Heart left ventricle (tissue), 16 donors: ENCODE measurements around the gene REV3L. TPM values are rescaled to one million over a fixed set of nuclear protein-coding genes. Genes with fewer than 3 reads are reported as not detected.

Source experiments
- ATAC-seq, 4 donors: fragments of 200-7000 bp; cut with Tn5 transposase; one replicate each; pipeline ENCODE4 v1.9.1; 2020 to 2022; ENCODE audit warnings: moderate library complexity in 4 of 4, mild to moderate bottlenecking in 3 of 4, moderate number of reproducible peaks in 1 of 4
- DNase-seq, 5 donors: peaks; one replicate each; pipeline ENCODE4 v3.0.0-alpha.2; 2020
- H3K27ac ChIP-seq, 12 donors: fragments of 200-600 bp; sonication (generic) in 4 of 12; one replicate each; pipeline versions ENCODE4 v1.5.0 to v1.8.0; 2016 to 2022; ENCODE audit warnings: mild to moderate bottlenecking in 2 of 12
- H3K27me3 ChIP-seq, 9 donors: fragments of 200-600 bp; sonication (generic) in 2 of 9; one replicate each; pipeline versions ENCODE4 v1.5.1 to v1.8.0; 2016 to 2022; ENCODE audit warnings: mild to moderate bottlenecking in 3 of 9
- H3K36me3 ChIP-seq, 9 donors: fragments of 200-600 bp; sonication (generic) in 2 of 9; one replicate each; pipeline versions ENCODE4 v1.5.0 to v1.8.0; 2018 to 2022; ENCODE audit warnings: mild to moderate bottlenecking in 2 of 9
- H3K4me1 ChIP-seq, 12 donors: fragments of 200-600 bp; sonication (generic) in 4 of 12; one replicate each; pipeline versions ENCODE4 v1.5.0 to v1.8.0; 2016 to 2022; ENCODE audit warnings: mild to moderate bottlenecking in 3 of 12
- H3K4me3 ChIP-seq, 12 donors: fragments of 200-600 bp; sonication (generic) in 4 of 12; one replicate each; pipeline versions ENCODE4 v1.5.0 to v1.8.0; 2017 to 2022; ENCODE audit warnings: mild to moderate bottlenecking in 9 of 12, moderate library complexity in 4 of 12
- H3K9me3 ChIP-seq, 12 donors: fragments of 200-600 bp; sonication (generic) in 4 of 12; one replicate each; pipeline versions ENCODE4 v1.5.0 to v1.8.0; 2016 to 2022; ENCODE audit warnings: mild to moderate bottlenecking in 1 of 12
- CTCF ChIP-seq, 12 donors: fragments of 200-600 bp; sonication (generic) in 4 of 12; IDR thresholded peaks; one replicate each; pipeline versions ENCODE4 v1.5.0 to v1.8.0; 2018 to 2022; ENCODE audit warnings: antibody characterized with exemption in 12 of 12, mild to moderate bottlenecking in 5 of 12
- POLR2A ChIP-seq, 2 donors: fragments of 450-650 bp; IDR thresholded peaks; one replicate each; pipeline ENCODE4 v1.6.1; 2017; ENCODE audit warnings: antibody characterized with exemption in 2 of 2, mild to moderate bottlenecking in 2 of 2, moderate library complexity in 2 of 2
- WGBS, 4 donors: extraction: QIAGEN DNeasy Blood & Tissue Kit in 2 of 4; methylation state at CpG; one replicate each; pipeline versions ENCODE4 v1.1.5 to v1.1.7; 2013 to 2018; 5-methylcytosine and 5-hydroxymethylcytosine counted together
- intact Hi-C, 10 donors: fragments of 100-400 bp; cut with DNase I; formaldehyde crosslinking; loops; one replicate each; pipeline versions ENCODE4 v1.11.1 to v1.14.2; 2022
- polyA plus RNA-seq, 2 donors: library from polyadenylated mRNA; stranded (reverse); fragments of 200-250 nt; gene quantifications; one replicate each; pipeline ENCODE4 v1.2.3, GENCODE V29; 2013
- total RNA-seq, 9 donors: library from RNA; depleted of rRNA in 2 of 9; stranded (reverse); fragments of >200 nt in 2 of 9; fragmentation: NEBNext Ultra II Directional in 3 of 9; extraction: Animal tissue kit (Norgen Biotek cat#: 25700) in 3 of 9; gene quantifications; one replicate each; pipeline versions ENCODE4 v1.1.0 to v1.2.4, GENCODE V29; 2016 to 2023
- donor health status: ischemic (EF 13 %, LVEDD 7.1; RV severe dilation, severe dysfunction).
- donor health status: healthy with polysubstance abuse.
- donor health status: DM: no; HTN: yes; CAD: no.
- donor health status: DM: no; HTN: no; CAD: no.
- donor health status: ischemic (EF 25% LVEDD 6.9; RV normal size, moderate dysfunction).
- donor health status: ischemic (EF 25% LVEDD 5.7; RV mildly dilated, moderate dysfunction).
- donor health status: healthy.
- donor health status: DM: yes; HTN: yes; CAD: no.
- donor health status: ischemic (EF 35%, LVEDD 5.7; RV mildly dilated, moderate dysfunction).
- donor health status: nonischemic (EF 11% LVEDD 7.7; RV severe dilation, severe dysfunction).
- donor health status: DM: yes; HTN: yes; CAD: no.
- donor health status: PGD.
- donor health status: ischemic (EF 29% LVEDD 5.4; RV normal size, mild dysfunction).
- donor health status: nonischemic (EF 23%, LVEDD 6.1; RV moderate dilation, normal function).

REV3L gene
- total and polyA plus RNA-seq, 11 donors = 6.1 to 20.0 (median 13.0) TPM

DNA sequence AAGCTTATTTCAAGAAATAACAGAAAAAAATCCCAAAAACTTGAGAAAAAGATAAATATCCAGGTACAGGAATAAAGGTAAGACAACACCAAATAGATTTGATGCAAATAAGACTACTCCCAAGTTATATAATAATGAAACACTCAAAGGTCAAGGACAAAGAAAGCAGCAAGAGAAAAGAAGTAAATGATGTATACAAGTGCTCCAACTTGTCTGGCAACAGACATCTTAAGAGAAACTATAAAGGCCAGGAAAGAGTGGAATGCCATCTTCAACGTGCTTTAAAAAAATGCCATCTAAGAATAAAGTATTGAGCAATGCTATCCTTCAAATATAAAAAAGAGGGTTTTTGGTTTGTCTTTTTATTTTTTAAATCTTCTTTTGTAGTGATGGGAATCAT, 54.2 kb downstream of the REV3L start:
- peaks cover 0 to 24% (median 10%) of the 10 kb centered on the region in 12 donors for H3K9me3 ChIP-seq
- 77 to 83% (median 80%) methylated on average over 1 of the region's 1 CpG for WGBS, 4 donors
- TF ChIP-seq CTCF (IDR thresholded peaks at IDR 0.05) = no peak
- no peak for TF ChIP-seq POLR2A (IDR thresholded peaks at IDR 0.05)
- intact Hi-C loops = loop anchor here in 1 of 10 donors (10.0 kb wide), 1 partner anchor 46 kb away; no protein-coding TSS in a partner anchor
- H3K36me3 ChIP-seq = peaks cover 0 to 8% (median 0%) of the 10 kb centered on the region in 9 donors
- H3K27ac ChIP-seq = peak overlapping the region in 1 of 12 donors; percentile 61
- no peak overlapping the region for H3K4me3 ChIP-seq
- no peak for ATAC-seq
- no peaks in the 10 kb centered on the region for H3K27me3 ChIP-seq
- DNase-seq = no peak
- peaks cover 0 to 48% (median 18%) of the 10 kb centered on the region in 12 donors for H3K4me1 ChIP-seq

DNA sequence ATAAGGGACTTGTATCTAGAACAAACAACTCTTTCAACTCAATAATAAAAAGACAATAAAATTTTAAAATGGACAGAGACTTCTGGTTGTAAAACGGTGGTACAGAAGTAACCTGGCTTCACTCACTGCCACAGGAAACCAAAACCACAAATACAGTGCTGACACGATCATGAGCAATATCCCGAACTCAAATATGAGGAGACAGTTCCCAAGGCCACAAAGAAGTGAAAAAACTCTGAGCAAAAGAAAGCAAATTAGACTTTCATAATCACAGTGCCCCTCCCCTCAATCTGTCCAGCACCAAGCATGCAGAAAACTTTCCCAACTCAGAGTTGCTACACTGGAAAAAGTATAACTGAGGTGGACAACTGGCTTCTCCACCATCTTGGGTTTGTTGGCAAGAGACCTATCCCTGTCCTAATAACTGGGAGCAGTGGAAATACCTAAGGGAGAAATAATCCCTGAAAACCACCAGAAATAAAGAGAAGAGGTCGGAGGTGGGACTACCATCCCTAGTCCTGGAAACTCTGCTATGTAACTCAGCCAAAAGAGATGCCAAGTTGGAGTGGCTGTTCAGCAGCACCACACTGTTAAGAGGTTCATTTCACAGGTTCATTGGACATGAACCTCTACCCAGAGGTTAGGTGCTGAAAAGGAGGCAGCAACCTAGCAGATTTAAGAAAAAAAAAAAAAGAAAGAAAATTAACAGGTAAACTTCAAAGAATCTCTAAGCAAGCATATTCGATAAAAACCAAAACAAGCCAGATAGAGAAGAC, 55.5 kb downstream of the REV3L start:
- 69 to 80% (median 75%) methylated on average over 5 of the region's 5 CpGs for WGBS, 4 donors
- Histone ChIP-seq H3K4me1 (peaks cover 0 to 53% (median 24%) of the 10 kb centered on the region in 12 donors), H3K27me3 (no peaks in the 10 kb centered on the region)

GRCh38 chr6:111423960-111424846, 58.8 kb downstream of the REV3L start:
- WGBS, 4 donors = 73 to 77% (median 75%) methylated on average over 5 of the region's 5 CpGs
- peaks cover 0 to 50% (median 22%) of the 10 kb centered on the region in 12 donors for H3K4me1 ChIP-seq
- TF ChIP-seq CTCF (IDR thresholded peaks at IDR 0.05) (no peak), POLR2A (IDR thresholded peaks at IDR 0.05) (no peak)
- H3K4me3 ChIP-seq = no peak overlapping the region
- ATAC-seq = peak; percentile 64 to 74 (median 64)
- intact Hi-C loops = loop anchor here in 1 of 10 donors (10.0 kb wide), 1 partner anchor 51 kb away; no protein-coding TSS in a partner anchor
- no peaks in the 10 kb centered on the region for H3K27me3 ChIP-seq
- peak in 4 of 5 donors; percentile 34 to 38 (median 36) for DNase-seq
- peak overlapping the region in 2 of 12 donors; percentile 29 to 61 for H3K27ac ChIP-seq
- H3K9me3 ChIP-seq = peaks cover 0 to 20% (median 9%) of the 10 kb centered on the region in 12 donors
- H3K36me3 ChIP-seq = no peaks in the 10 kb centered on the region

More for the DNA sequence above, 55.5 kb downstream of the REV3L start:
- H3K4me3 ChIP-seq = no peak overlapping the region
- peak overlapping the region in 1 of 12 donors; percentile 61 for H3K27ac ChIP-seq
- intact Hi-C loops = loop anchor here in 1 of 10 donors (10.0 kb wide), 1 partner anchor 47 kb away; no protein-coding TSS in a partner anchor
- ATAC-seq = peak in 2 of 4 donors; percentile 38 to 44
- peaks cover 0 to 8% (median 0%) of the 10 kb centered on the region in 9 donors for H3K36me3 ChIP-seq
- peaks cover 0 to 24% (median 10%) of the 10 kb centered on the region in 12 donors for H3K9me3 ChIP-seq
- DNase-seq = no peak
- TF ChIP-seq CTCF (IDR thresholded peaks at IDR 0.05) (no peak), POLR2A (IDR thresholded peaks at IDR 0.05) (no peak)
